Measurements from ENCODE around the gene TENT5C. TPM values are rescaled to one million over a fixed set of nuclear protein-coding genes. Genes with fewer than 3 reads are reported as not detected.
A peak's percentile ranks its signal among the peaks of the same experiment; 100 is the strongest.

The TENT5C gene
- total RNA-seq, 2 donors from 2014 or later: 17.0 to 20.1 TPM

GRCh38 chr1:117612517-117613248, 6.8 kb downstream of the TENT5C start:
- Histone ChIP-seq H3K27ac (peak overlapping the region; percentile 66 to 86), H3K4me1 (peaks cover 0 to 75% of the 10 kb centered on the region in 2 donors), H3K9me3 (no peaks in the 10 kb centered on the region), H3K27me3 (no peaks in the 10 kb centered on the region), H3K4me3 (no peak overlapping the region), H3K36me3 (no peaks in the 10 kb centered on the region)
- TF ChIP-seq CTCF (IDR thresholded peaks at IDR 0.05): no peak
- no peak for DNase-seq (ENCODE audit: low spot score)

GRCh38 chr1:117613249-117613968, 7.6 kb downstream of the TENT5C start:
- no peak overlapping the region for H3K4me3 ChIP-seq

GRCh38 chr1:117613969-117614729, 8.3 kb downstream of the TENT5C start:
- Histone ChIP-seq H3K36me3 (no peaks in the 10 kb centered on the region), H3K27ac (peak overlapping the region in 1 of 2 donors; percentile 86), H3K9me3 (no peaks in the 10 kb centered on the region), H3K4me1 (peaks cover 0 to 64% of the 10 kb centered on the region in 2 donors), H3K4me3 (no peak overlapping the region), H3K27me3 (no peaks in the 10 kb centered on the region)
- no peak for DNase-seq (ENCODE audit: low spot score)
- TF ChIP-seq CTCF (IDR thresholded peaks at IDR 0.05): no peak

More at GRCh38 chr1:117613249-117613968, 7.6 kb downstream of the TENT5C start:
- H3K9me3 ChIP-seq: no peaks in the 10 kb centered on the region
- DNase-seq (ENCODE audit: low spot score): no peak
- peak overlapping the region; percentile 66 to 86 for H3K27ac ChIP-seq
- no peaks in the 10 kb centered on the region for H3K27me3 ChIP-seq
- no peaks in the 10 kb centered on the region for H3K36me3 ChIP-seq
- no peak for TF ChIP-seq CTCF (IDR thresholded peaks at IDR 0.05)
- peaks cover 0 to 69% of the 10 kb centered on the region in 2 donors for H3K4me1 ChIP-seq

GRCh38 chr1:117615474-117615873, 9.6 kb downstream of the TENT5C start:
- no peak overlapping the region for H3K4me3 ChIP-seq
- peak overlapping the region in 1 of 2 donors; percentile 86 for H3K27ac ChIP-seq
- peaks cover 0 to 50% of the 10 kb centered on the region in 2 donors for H3K4me1 ChIP-seq
- TF ChIP-seq CTCF (IDR thresholded peaks at IDR 0.05): no peak
- H3K27me3 ChIP-seq: no peaks in the 10 kb centered on the region
- DNase-seq (ENCODE audit: low spot score): no peak
- no peaks in the 10 kb centered on the region for H3K36me3 ChIP-seq
- no peaks in the 10 kb centered on the region for H3K9me3 ChIP-seq

GRCh38 chr1:117616356-117616755, 10.5 kb downstream of the TENT5C start:
- no peak overlapping the region for H3K27ac ChIP-seq
- H3K4me1 ChIP-seq: peaks cover 0 to 42% of the 10 kb centered on the region in 2 donors
- no peak overlapping the region for H3K4me3 ChIP-seq
- no peak for TF ChIP-seq CTCF (IDR thresholded peaks at IDR 0.05)
- no peaks in the 10 kb centered on the region for H3K9me3 ChIP-seq
- DNase-seq (ENCODE audit: low spot score): no peak
- no peaks in the 10 kb centered on the region for H3K36me3 ChIP-seq
- H3K27me3 ChIP-seq: no peaks in the 10 kb centered on the region

All from right atrium auricular region (tissue), 2 donors.